GM12878 (cell line): ENCODE data around the gene PRCP.

Source experiments
- CEBPB ChIP-seq, 2 experiments: fragments of 150-350 bp in 1 of 2; IDR thresholded peaks; 2 replicates each; pipeline ENCODE4 v1.6.1; 2012 to 2014; ENCODE audit warnings: low read depth in 2 of 2, low read length in 2 of 2, borderline replicate concordance in 1 of 2, inconsistent platforms in 1 of 2
- ESRRA ChIP-seq: IDR thresholded peaks from 2 replicates; pipeline ENCODE4 v1.6.1; 2012; ENCODE audit warnings: mild to moderate bottlenecking, low read length, improper control_type of control experiment
- MXI1 ChIP-seq: fragments of 150-350 bp; IDR thresholded peaks from 2 replicates; pipeline ENCODE4 v1.6.1; 2011; ENCODE audit warnings: low read depth, mild to moderate bottlenecking, inconsistent platforms, low read length, improper control_type of control experiment
- MYC ChIP-seq: IDR thresholded peaks from 2 replicates; pipeline ENCODE4 v1.6.1; 2011; ENCODE audit warnings: mild to moderate bottlenecking, low read length, moderate library complexity, inconsistent platforms; ENCODE audit not compliant: insufficient read depth, insufficient replicate concordance, insufficient read length, severe bottlenecking
- POLR2AphosphoS5 ChIP-seq: IDR thresholded peaks from 2 replicates; pipeline ENCODE4 v1.6.1; 2011; ENCODE audit warnings: mild to moderate bottlenecking, low read length, inconsistent platforms
- RFX5 ChIP-seq: IDR thresholded peaks from 2 replicates; pipeline ENCODE4 v1.6.1; 2011; ENCODE audit warnings: low read depth, low read length, improper control_type of control experiment
- STAT1 ChIP-seq: fragments of 450-650 bp; conservative IDR thresholded peaks from 2 replicates; pipeline ENCODE4 v1.6.1; 2014; ENCODE audit warnings: antibody characterized with exemption, mild to moderate bottlenecking
- TAF1 ChIP-seq: IDR thresholded peaks from 2 replicates; pipeline ENCODE4 v1.6.1; 2011; ENCODE audit warnings: mild to moderate bottlenecking, low read depth, low read length, borderline replicate concordance
- TF ChIP-seq, protein P1 (sequence below): IDR thresholded peaks from 2 replicates; pipeline ENCODE4 v1.6.1; 2011; ENCODE audit warnings: low read depth, low read length, improper control_type of control experiment, borderline replicate concordance
- TF ChIP-seq, protein P2 (sequence below): fragments of 150-350 bp; IDR thresholded peaks from 2 replicates; pipeline ENCODE4 v1.6.1; 2014; ENCODE audit warnings: mild to moderate bottlenecking, low read depth, low read length
- TF ChIP-seq, protein P3 (sequence below): IDR thresholded peaks from 2 replicates; pipeline ENCODE4 v1.6.1; 2011; ENCODE audit warnings: mild to moderate bottlenecking, low read depth, low read length, moderate library complexity; ENCODE audit not compliant: insufficient replicate concordance
- TF ChIP-seq, protein P4 (sequence below), 3 experiments: IDR thresholded peaks in 2 of 3; conservative IDR thresholded peaks in 1 of 3; 2 replicates each; pipeline ENCODE4 v1.5.1; 2011; ENCODE audit warnings: low read depth in 3 of 3, low read length in 3 of 3, mild to moderate bottlenecking in 3 of 3, control low read depth in 2 of 3, moderate library complexity in 2 of 3, inconsistent platforms in 1 of 3, mixed read lengths in 1 of 3; ENCODE audit not compliant: control insufficient read depth in 2 of 3, insufficient read depth in 1 of 3; ENCODE audit errors: extremely low read depth in 1 of 3
- TF ChIP-seq, protein P5 (sequence below): fragments of 450-650 bp; conservative IDR thresholded peaks from 2 replicates; pipeline ENCODE4 v1.6.1; 2017; ENCODE audit warnings: mild to moderate bottlenecking, moderate library complexity
- TF ChIP-seq, protein P6 (sequence below): fragments of 450-650 bp; formaldehyde crosslinking; IDR thresholded peaks from 2 replicates; pipeline ENCODE4 v1.4.0; 2022; ENCODE audit warnings: mild to moderate bottlenecking, moderate library complexity

DNA sequence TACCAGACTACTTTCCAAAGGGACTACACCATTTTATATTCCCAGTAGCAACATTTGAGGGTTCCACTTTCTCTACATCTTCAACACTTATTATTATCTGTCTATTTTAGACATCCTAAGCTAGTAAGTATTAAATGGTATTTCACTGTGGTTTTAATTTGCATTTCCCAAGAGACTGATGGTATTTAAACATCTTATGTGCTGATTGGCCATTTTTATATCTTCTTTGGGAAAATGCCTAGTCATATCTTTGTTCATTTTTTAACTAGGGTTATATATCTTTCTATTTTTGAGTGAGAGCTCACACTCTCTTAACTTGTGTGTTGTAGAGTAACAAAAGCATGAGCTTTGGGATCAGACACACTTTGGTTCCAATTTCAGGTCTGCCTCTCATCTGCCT lies 73.7 kb downstream of the PRCP start:
- TF ChIP-seq, protein P1, sequence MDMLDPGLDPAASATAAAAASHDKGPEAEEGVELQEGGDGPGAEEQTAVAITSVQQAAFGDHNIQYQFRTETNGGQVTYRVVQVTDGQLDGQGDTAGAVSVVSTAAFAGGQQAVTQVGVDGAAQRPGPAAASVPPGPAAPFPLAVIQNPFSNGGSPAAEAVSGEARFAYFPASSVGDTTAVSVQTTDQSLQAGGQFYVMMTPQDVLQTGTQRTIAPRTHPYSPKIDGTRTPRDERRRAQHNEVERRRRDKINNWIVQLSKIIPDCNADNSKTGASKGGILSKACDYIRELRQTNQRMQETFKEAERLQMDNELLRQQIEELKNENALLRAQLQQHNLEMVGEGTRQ = no peak
- no peak for TF ChIP-seq MXI1
- TF ChIP-seq STAT1 = no peak
- TF ChIP-seq, protein P2, sequence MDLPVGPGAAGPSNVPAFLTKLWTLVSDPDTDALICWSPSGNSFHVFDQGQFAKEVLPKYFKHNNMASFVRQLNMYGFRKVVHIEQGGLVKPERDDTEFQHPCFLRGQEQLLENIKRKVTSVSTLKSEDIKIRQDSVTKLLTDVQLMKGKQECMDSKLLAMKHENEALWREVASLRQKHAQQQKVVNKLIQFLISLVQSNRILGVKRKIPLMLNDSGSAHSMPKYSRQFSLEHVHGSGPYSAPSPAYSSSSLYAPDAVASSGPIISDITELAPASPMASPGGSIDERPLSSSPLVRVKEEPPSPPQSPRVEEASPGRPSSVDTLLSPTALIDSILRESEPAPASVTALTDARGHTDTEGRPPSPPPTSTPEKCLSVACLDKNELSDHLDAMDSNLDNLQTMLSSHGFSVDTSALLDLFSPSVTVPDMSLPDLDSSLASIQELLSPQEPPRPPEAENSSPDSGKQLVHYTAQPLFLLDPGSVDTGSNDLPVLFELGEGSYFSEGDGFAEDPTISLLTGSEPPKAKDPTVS = no peak
- no peak for TF ChIP-seq POLR2AphosphoS5
- no peak for TF ChIP-seq CEBPB (IDR thresholded peaks at IDR 0.05; ENCODE audit: borderline replicate concordance in 1 of 2, low read depth in 2 of 2, low read length in 2 of 2)
- TF ChIP-seq ESRRA = no peak
- TF ChIP-seq, protein P3, sequence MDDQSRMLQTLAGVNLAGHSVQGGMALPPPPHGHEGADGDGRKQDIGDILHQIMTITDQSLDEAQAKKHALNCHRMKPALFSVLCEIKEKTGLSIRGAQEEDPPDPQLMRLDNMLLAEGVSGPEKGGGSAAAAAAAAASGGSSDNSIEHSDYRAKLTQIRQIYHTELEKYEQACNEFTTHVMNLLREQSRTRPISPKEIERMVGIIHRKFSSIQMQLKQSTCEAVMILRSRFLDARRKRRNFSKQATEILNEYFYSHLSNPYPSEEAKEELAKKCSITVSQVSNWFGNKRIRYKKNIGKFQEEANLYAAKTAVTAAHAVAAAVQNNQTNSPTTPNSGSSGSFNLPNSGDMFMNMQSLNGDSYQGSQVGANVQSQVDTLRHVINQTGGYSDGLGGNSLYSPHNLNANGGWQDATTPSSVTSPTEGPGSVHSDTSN = no peak
- TF ChIP-seq RFX5 = no peak
- TF ChIP-seq, protein P4, sequence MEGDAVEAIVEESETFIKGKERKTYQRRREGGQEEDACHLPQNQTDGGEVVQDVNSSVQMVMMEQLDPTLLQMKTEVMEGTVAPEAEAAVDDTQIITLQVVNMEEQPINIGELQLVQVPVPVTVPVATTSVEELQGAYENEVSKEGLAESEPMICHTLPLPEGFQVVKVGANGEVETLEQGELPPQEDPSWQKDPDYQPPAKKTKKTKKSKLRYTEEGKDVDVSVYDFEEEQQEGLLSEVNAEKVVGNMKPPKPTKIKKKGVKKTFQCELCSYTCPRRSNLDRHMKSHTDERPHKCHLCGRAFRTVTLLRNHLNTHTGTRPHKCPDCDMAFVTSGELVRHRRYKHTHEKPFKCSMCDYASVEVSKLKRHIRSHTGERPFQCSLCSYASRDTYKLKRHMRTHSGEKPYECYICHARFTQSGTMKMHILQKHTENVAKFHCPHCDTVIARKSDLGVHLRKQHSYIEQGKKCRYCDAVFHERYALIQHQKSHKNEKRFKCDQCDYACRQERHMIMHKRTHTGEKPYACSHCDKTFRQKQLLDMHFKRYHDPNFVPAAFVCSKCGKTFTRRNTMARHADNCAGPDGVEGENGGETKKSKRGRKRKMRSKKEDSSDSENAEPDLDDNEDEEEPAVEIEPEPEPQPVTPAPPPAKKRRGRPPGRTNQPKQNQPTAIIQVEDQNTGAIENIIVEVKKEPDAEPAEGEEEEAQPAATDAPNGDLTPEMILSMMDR (IDR thresholded peaks at IDR 0.05 in 2 of 3, conservative IDR thresholded peaks at IDR 0.05 in 1 of 3; ENCODE audit: control insufficient read depth in 2 of 3, extremely low read depth in 1 of 3, insufficient read depth in 1 of 3, low read depth in 3 of 3, low read length in 3 of 3) = no peak
- TF ChIP-seq, protein P5, sequence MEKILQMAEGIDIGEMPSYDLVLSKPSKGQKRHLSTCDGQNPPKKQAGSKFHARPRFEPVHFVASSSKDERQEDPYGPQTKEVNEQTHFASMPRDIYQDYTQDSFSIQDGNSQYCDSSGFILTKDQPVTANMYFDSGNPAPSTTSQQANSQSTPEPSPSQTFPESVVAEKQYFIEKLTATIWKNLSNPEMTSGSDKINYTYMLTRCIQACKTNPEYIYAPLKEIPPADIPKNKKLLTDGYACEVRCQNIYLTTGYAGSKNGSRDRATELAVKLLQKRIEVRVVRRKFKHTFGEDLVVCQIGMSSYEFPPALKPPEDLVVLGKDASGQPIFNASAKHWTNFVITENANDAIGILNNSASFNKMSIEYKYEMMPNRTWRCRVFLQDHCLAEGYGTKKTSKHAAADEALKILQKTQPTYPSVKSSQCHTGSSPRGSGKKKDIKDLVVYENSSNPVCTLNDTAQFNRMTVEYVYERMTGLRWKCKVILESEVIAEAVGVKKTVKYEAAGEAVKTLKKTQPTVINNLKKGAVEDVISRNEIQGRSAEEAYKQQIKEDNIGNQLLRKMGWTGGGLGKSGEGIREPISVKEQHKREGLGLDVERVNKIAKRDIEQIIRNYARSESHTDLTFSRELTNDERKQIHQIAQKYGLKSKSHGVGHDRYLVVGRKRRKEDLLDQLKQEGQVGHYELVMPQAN = no peak
- TF ChIP-seq, protein P6, sequence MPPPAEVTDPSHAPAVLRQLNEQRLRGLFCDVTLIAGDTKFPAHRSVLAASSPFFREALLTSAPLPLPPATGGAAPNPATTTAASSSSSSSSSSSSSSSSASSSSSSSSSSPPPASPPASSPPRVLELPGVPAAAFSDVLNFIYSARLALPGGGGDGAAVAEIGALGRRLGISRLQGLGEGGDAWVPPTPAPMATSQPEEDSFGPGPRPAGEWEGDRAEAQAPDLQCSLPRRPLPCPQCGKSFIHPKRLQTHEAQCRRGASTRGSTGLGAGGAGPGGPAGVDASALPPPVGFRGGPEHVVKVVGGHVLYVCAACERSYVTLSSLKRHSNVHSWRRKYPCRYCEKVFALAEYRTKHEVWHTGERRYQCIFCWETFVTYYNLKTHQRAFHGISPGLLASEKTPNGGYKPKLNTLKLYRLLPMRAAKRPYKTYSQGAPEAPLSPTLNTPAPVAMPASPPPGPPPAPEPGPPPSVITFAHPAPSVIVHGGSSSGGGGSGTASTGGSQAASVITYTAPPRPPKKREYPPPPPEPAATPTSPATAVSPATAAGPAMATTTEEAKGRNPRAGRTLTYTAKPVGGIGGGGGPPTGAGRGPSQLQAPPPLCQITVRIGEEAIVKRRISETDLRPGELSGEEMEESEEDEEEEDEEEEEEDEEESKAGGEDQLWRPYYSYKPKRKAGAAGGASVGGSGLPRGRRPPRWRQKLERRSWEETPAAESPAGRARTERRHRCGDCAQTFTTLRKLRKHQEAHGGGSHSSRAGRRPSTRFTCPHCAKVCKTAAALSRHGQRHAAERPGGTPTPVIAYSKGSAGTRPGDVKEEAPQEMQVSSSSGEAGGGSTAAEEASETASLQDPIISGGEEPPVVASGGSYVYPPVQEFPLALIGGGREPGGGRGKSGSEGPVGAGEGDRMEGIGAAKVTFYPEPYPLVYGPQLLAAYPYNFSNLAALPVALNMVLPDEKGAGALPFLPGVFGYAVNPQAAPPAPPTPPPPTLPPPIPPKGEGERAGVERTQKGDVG (CRISPR knock-in tag) = no peak
- no peak for TF ChIP-seq TAF1
- no peak for TF ChIP-seq MYC
